HG02678 (cell line): ENCODE data around the gene XYLT1.
"Not testable (repeated sequence)": the region's sequence is repeated elsewhere in the genome, so short reads cannot be mapped to it uniquely, and the experiment has no call there.

ENCODE experiments used
- ATAC-seq: cut with Tn5 transposase; IDR thresholded peaks from one replicate; pipeline ENCODE4 v1.9.1; 2021; ENCODE audit warnings: mild to moderate bottlenecking, moderate library complexity; ENCODE audit not compliant: unreplicated experiment

XYLT1 gene

DNA sequence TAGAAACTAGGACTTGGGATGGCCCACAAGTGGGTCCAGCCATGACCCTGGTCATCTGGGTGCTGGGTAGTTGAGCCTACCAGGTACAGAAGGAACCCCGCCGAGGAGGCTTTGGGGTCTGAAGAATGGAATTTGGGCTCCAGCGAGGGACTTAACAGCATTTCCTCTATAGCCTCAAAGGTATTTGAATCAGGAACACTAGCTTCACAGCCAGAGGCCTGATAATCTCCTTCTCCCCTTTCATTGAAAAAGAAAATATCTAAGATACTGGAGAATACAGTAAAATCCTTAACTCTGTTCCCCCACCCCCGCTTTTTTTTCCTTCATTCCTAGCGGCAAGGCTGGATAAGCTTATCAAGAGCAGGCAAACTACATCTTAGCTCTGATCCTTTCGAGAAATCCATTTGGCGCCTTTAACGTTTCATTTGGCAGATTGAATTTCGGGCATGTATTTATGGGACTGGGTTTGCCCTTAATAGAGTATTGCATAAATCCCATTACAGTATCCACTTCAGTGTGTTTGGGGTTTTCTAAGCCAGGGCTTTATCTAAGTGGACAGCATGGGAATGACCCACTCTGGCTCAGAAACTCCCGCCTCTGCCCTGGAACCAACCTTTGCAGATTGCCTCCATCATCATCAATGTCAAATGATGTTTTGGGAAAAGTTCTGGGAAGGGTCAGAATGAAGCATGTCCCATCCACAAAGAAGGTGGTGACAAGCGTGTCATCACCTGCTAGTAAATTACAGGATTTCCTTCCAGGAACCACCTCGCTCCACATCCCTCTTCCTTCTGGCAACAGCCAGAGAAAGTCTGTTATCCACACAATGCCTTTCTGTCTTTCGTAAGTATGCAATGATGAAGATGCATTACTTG is 36.9 kb downstream of the XYLT1 start:
- ATAC-seq, result no peak

DNA sequence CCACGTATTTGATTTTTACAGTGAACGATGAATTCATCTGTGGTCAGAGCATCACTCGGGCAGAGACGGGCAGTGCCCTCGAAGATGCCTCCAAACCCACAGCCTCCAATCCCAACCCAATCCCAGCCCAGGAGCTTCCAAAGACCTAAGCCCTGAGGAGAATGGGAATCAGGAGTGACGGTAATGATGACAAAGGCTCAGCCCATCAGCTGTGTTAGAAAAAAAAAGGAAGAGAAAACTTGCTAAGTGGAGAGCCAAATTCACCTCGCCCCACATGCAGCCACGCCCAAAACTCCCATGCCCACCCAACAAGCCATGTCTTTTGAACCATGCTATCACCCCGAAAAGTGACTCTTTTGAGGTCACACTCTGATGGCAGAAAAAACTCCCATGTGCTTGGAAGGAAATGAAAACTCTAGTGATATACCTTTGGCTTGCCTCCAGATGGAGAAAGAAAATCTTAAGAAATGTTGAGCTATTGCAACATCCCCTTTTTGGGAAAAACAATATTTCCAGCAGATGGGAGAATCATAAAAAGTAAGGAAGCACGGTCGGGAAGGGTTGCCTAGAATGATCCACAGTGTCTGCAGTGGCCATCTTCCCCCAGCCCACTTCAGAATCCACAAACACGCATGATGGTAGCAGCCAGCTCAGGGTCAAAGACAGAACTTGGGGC is 37.7 kb downstream of the XYLT1 start:
- no peak for ATAC-seq

DNA sequence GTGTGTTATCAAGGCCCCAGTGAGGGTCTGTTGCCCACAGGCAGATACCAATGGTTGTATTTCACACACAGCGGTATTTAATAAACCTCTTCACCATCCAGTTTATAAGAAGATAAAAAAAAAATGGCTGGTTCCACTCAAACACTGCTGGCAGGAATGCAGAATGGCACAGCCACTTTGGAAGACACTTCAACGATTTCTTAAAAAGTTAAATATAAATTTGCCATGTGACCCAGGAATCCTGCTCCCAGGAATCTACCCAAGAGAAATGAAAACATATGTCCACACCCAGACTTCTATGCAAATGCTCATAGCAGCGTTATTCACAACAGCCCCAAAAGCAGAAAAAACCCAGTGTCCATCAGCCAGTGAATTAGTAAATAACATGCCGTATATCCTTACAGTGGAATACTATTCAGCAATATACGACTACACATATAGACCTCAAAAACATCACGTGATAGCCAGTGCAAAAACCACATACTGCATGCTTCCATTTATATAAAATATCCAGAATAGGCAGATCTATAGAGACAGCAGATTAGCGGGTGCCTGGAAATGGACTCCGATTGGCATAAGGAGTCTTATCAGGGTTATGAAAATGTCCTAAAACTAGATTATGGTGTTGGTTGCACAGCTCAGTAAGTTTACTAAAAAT is 38.7 kb downstream of the XYLT1 start:
- no peak for ATAC-seq

DNA sequence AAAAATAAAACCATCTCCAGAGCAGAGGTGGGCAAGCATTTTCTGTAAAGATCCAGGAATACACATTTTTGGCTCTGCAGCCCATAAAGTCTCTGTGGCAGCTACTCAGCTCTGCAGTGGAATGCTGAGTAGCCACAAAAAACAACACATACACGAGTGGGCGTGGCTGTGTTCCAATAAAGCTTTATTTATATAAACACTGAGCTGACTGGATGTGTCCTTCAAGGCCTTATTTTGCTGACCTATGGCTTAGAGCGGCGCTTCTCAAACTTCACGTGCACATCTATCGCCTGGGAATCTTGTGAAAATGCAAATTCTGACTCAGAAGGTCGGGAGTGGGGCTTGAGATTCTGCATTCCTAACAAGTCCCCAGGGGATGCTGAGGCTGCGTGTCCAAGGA is 39.7 kb downstream of the XYLT1 start:
- ATAC-seq, result no peak

DNA sequence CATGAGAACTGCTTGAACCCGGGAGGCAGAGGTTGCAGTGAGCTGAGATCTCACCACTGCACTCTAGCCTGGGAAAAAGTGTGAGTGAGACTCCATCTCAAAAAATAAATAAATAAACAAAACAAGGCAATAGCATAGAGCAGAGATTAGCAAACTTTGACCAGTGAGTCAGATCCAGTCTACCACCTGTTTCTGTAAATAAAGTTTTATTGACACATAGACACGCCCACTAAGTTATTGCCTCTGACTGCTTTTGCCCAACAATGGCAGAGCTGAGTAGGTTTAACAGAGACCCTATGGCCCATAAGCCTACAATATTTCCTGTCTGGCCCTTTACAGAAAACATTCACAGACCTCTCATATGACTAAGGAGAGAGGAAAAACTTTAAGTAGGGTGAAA is 44.3 kb downstream of the XYLT1 start:
- no peak for ATAC-seq

- ATAC-seq, result no peak
These were observed 46.0 kb downstream of the XYLT1 start for GRCh38 chr16:17424771-17425170.

GRCh38 chr16:17423221-17423620 is 47.5 kb downstream of the XYLT1 start:
- no peak for ATAC-seq

- no peak for ATAC-seq
These were observed 49.9 kb downstream of the XYLT1 start for GRCh38 chr16:17420816-17421215.

- no peak for ATAC-seq
These were observed 51.5 kb downstream of the XYLT1 start for GRCh38 chr16:17419266-17419665.

DNA sequence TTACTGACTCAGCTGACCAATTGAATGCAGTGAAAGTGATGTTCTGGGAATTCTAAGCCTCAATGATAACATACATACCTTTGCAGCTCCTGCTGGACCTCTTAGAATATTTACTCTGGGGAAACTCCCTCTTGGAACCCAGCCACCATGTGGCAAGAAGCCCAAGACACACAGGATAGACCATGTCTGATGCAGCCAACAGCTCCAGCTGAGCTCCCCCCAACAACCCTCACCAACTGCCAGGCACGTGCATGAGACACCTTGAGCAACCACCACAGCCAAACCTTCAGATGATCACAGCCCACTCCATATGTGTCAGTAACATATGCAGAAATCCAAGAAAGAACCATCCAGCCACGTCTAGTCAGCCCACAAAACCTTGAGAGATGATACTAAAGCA is 53.0 kb downstream of the XYLT1 start:
- ATAC-seq, result no peak

DNA sequence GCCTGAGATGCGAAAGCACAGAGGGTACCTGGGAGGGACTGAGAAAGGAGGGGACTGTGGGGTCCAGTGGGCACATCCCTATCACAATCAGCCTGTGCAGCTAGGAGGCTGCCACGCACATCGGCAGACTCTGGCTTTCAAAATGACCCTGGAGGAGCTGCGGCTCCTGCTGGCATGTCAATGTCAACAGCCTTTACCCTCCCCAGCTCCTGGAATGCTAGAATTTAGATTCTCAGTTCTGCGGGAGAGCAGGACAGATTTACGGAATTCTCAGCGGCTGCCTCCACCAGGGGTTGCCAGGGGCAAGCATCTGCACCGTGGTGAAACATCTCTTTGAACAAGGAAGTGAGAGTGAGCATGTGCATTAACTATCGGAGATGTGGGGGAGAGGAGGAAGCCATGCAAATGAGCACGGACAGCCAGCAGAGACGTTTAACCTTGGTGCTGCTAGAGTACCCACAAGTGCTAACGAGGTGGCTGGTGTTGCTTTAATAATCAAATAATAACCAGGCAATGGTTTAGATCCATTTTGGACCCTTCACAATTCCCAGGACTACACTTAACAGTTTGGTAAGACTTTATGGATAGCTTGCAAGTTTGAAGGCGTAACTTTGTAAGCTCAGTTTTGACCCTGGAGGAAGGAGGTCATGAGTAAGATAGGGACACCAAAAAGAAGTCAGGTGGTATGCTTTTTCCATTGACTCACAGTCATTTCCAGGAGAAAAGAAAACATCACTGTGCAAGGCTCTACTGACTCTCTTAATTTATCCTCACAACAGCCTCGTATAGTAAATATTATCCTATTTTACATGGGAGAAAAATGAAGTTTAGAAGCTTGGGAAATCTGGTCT is 54.1 kb downstream of the XYLT1 start:
- ATAC-seq, result peak; percentile 93

- no peak for ATAC-seq
These were observed 55.8 kb downstream of the XYLT1 start for GRCh38 chr16:17414916-17415315.

DNA sequence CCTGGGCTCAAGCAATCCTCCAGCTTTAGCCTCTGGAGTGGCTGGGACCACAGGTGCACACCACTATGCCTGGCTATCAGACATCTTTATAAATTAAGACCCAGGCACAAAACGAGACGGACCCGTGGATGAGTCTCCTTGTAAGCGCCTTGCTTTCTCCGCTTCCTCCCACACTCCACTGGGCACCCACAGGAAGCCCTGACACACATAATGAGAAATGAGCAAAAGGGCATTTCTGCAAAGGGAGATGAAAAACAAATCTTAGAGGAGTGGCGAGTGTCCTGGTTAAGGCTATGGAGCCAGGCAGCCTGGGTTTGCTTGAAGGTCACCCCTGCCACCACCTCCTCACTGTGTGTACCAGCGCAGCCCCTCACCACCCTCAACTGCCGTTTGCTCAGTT is 56.3 kb downstream of the XYLT1 start:
- no peak for ATAC-seq

DNA sequence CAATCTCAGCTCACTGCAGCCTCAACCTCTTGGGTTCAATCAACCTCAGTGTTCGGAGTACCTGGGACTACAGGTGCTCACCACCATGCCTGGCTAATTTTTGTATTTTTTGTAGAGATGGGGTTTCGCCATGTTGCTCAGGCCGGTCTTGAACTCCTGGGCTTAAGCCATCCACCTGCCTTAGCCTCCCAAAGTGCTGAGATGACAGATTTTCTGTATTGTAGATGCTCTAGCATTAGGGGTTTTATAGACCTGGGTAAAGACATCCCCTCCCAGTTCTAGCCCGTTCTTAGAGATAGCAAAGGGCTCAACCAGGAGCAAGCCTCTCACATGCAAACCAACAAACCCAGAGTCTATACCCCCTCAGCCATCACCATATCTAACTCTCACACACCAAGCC is 57.3 kb downstream of the XYLT1 start:
- ATAC-seq, result no peak

GRCh38 chr16:17412791-17413190 is 58.0 kb downstream of the XYLT1 start:
- no peak for ATAC-seq

GRCh38 chr16:17412221-17412620 is 58.5 kb downstream of the XYLT1 start:
- no peak for ATAC-seq

DNA sequence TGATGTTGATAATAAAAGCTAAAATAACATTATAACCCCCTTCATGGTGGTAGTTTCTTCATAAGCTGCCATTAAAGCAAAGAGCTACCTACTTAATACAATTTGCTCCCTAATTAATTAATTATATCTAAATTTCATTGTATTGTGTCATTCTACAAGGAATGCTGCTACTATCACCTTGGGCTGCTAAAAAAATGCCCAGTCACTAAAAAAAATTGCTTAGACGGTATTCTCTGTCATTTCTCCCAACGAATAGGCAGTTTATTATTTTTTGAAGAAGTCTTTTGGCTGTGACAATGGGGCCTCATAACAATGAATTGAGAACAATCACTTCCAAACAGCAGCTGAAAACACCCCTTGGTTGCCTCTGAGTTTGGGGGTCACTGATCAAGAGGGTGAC is 59.5 kb downstream of the XYLT1 start:
- no peak for ATAC-seq

DNA sequence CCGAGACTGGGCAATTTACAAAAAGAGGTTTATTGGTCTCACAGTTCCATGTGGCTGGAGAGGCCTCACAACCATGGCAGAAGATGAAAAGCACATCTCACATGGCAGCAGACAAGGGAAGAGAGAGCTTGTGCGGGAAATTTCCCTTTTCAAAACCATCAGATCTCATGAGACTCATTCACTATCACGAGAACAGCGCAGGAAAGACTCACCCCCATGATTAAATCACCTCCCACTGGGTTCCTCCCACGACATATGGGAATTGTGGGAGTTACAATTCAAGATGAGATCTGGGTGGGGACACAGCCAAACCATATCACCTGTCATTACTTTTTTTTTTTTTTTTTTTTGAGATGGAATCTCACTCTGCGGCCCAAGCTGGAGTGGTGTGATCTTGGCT is 60.4 kb downstream of the XYLT1 start:
- not testable (repeated sequence) for ATAC-seq

DNA sequence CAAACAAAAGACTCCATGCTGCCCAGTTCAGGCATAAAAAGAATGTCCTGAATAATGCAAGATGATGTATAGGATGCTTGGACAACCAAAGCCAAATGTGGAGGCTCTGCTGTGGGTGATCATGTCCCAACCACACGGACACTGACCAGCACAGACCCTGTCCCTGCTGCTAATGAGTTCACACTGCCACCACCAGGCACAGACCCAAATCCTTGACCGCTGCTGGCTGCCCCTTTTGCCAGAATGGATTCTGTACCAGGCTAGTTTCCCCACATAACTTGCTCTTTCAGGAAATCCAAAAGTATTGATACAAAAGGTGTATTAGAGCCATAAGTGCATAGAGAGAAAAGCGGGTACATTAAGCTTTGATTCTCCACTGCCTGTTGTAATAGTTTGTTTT is 60.9 kb downstream of the XYLT1 start:
- no peak for ATAC-seq

DNA sequence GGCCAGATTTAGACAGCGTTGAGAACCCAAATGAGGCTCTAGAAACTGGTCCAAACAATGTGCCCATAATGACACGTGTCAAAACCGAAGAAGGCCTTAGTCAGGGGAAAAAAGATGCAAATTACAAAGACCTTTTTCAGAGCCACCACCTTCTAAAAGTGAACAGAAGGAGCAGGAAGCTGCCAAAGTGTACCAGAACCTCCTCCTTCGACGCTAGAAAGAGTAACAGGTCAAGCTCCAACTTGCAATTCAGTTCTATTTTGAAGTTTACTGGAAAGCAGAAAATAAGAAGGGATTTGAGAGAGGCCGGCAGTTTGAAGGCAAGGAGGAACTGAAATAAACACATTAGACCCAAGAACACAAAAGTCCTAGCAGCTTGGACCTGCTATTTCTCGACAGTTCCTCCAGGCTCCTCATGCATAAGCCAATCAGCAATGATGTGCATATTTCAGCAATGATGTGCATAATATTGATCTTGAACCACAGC is 61.8 kb downstream of the XYLT1 start:
- ATAC-seq, result no peak

- no peak for ATAC-seq
These were observed 62.5 kb downstream of the XYLT1 start for GRCh38 chr16:17408296-17408695.
